ENCODE data around the gene TAMM41. TPM values are rescaled to one million over a fixed set of nuclear protein-coding genes. Genes with fewer than 3 reads are reported as not detected.

Gene TAMM41
- total RNA-seq, 3 donors from 2014 or later: 17.9 to 27.3 (median 20.5) TPM

DNA sequence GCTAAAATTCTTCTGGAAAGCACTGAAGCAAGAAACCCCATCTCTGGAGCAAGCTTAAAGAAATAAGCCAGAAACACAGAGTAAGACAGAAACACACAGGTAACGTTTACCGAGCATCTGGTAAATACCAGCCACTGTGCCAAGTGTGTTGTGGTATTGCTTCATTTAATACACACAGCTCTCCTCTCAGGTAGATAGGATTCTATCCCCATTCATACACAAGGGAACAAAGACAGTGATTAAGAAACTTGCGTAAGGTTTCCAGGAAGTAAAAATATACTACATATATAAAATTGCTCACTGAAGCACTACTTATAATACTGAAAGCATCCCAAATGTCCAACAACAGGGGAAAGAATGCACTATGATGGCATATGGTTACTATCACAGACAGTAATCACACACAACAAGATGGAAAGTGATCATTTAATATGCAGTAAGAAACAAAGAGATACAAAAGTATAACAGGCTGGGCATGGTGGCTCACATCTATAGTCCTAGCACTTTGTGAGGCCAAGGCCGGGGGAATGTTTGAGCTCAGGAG, 27.5 kb downstream of the TAMM41 start:
- Histone ChIP-seq H3K4me1 (ENCODE audit: low read depth) (no peaks in the 10 kb centered on the region), H3K4me3 (no peak overlapping the region), H3K9me3 (no peaks in the 10 kb centered on the region), H3K36me3 (ENCODE audit: low read depth) (peaks cover 5% of the 10 kb centered on the region)
- TF ChIP-seq, protein P1, sequence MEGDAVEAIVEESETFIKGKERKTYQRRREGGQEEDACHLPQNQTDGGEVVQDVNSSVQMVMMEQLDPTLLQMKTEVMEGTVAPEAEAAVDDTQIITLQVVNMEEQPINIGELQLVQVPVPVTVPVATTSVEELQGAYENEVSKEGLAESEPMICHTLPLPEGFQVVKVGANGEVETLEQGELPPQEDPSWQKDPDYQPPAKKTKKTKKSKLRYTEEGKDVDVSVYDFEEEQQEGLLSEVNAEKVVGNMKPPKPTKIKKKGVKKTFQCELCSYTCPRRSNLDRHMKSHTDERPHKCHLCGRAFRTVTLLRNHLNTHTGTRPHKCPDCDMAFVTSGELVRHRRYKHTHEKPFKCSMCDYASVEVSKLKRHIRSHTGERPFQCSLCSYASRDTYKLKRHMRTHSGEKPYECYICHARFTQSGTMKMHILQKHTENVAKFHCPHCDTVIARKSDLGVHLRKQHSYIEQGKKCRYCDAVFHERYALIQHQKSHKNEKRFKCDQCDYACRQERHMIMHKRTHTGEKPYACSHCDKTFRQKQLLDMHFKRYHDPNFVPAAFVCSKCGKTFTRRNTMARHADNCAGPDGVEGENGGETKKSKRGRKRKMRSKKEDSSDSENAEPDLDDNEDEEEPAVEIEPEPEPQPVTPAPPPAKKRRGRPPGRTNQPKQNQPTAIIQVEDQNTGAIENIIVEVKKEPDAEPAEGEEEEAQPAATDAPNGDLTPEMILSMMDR (IDR thresholded peaks at IDR 0.05): no peak
- intact Hi-C loops (cut with DNase I, micrococcal nuclease): no loop called here
- DNase-seq (no peak), ATAC-seq (no peak)

DNA sequence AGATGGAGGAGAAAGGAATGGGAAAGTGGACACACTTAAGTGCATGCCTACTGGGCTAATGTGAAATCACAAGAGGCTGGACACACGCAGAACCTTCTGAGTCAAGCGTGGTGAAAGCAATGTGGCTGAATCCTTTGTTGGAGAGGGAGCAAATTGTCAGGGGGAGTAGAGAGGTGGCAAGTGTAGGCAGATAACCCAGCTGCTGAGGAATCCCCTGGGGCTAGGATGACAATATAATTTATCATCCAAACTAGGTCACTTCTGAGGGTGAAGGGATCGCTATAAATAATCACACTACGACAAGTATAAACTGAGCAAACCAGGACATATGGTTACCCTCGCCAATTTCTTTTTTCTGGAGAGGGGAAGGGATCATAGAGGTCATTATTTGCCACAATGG, 28.7 kb downstream of the TAMM41 start:
- intact Hi-C loops (cut with DNase I, micrococcal nuclease): no loop called here
- peaks cover 5% of the 10 kb centered on the region for H3K36me3 ChIP-seq (ENCODE audit: low read depth)
- TF ChIP-seq, protein P1 (IDR thresholded peaks at IDR 0.05): no peak

DNA sequence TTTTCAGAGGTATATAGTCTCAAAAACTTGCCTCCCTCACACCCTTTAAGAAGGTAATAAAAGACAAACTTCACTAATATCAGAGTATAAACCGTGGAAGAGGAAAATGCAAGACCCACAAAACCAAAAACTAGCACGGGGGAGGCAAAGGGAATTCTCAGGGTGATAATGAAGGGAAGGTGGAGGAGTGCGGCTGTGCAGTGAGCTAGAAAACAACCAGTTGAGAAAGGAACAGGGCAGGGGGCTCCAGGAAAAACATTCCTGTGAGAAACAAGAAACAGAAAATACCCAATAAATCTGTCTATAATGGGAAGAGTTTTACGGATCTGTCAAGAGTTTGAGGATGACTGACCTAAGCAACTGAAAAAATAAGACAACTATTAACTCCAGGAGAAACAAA, 31.6 kb downstream of the TAMM41 start:
- TF ChIP-seq, protein P1 (IDR thresholded peaks at IDR 0.05): no peak
- DNase-seq (no peak), ATAC-seq (no peak)
- Histone ChIP-seq H3K36me3 (ENCODE audit: low read depth) (peaks cover 5% of the 10 kb centered on the region), H3K4me1 (ENCODE audit: low read depth) (no peaks in the 10 kb centered on the region), H3K4me3 (no peak overlapping the region), H3K9me3 (no peaks in the 10 kb centered on the region)
- intact Hi-C loops (cut with DNase I, micrococcal nuclease): no loop called here

More for the DNA sequence above, 28.7 kb downstream of the TAMM41 start:
- no peaks in the 10 kb centered on the region for H3K4me1 ChIP-seq (ENCODE audit: low read depth)
- no peaks in the 10 kb centered on the region for H3K9me3 ChIP-seq
- DNase-seq (no peak), ATAC-seq (no peak)
- H3K4me3 ChIP-seq: no peak overlapping the region

DNA sequence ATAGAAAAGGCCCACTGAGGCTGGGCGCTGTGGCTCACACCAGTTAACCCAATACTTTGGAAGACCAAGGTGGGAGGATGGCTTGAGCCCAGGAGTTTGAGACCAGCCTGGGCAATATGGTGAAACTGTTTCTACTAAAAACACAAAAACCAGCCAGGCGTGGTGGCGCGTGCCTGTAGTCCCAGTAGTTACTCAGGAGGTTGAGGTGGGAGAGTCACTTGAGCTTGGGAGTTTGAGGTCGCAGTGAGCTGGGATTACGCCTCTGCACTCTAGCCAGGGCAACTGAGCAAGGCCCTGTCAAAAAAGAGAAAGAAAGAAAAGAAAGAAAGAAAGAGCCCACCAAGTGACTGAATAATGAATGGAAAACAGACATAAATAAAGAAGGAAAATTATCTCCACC, 32.0 kb downstream of the TAMM41 start:
- DNase-seq: no peak
- H3K9me3 ChIP-seq: no peaks in the 10 kb centered on the region
- H3K4me1 ChIP-seq (ENCODE audit: low read depth): no peaks in the 10 kb centered on the region
- no peak for ATAC-seq
- peaks cover 5% of the 10 kb centered on the region for H3K36me3 ChIP-seq (ENCODE audit: low read depth)
- intact Hi-C loops (cut with DNase I, micrococcal nuclease): no loop called here
- TF ChIP-seq, protein P1 (IDR thresholded peaks at IDR 0.05): no peak
- H3K4me3 ChIP-seq: no peak overlapping the region

DNA sequence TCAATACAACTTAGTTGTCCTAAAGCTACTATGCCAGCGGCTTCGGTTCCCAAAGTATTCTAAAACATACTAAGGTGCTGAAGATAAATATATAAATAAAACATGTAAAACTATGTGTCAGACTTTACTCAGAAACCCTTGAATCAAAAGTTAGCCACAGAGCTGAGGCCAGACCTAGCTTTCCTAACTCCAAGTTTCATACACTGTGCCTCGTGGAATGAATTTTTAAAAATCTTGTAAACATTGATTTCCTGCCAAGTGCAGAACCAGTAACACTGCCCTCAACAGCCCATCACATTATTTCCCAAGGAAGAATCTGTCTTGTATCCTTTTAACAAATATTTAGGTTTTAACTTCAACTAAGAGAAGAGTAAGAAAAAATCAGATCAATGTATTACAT, 36.4 kb downstream of the TAMM41 start:
- intact Hi-C loops (cut with DNase I, micrococcal nuclease): no loop called here

More for the DNA sequence above, 36.4 kb downstream of the TAMM41 start:
- no peak overlapping the region for H3K4me3 ChIP-seq
- ATAC-seq: no peak
- H3K9me3 ChIP-seq: no peaks in the 10 kb centered on the region
- TF ChIP-seq, protein P1 (IDR thresholded peaks at IDR 0.05): no peak
- H3K4me1 ChIP-seq (ENCODE audit: low read depth): no peaks in the 10 kb centered on the region
- no peak for DNase-seq
- H3K36me3 ChIP-seq (ENCODE audit: low read depth): peaks cover under 1% of the 10 kb centered on the region

Measured in mucosa of descending colon (tissue), 3 donors.